Fibroblast of lung (primary cell): Measurements from ENCODE around the gene LOC101059915.
"Not testable (repeated sequence)": the region's sequence is repeated elsewhere in the genome, so short reads cannot be mapped to it uniquely, and the experiment has no call there.

Experiments used
- CTCF ChIP-seq, 2 donors: IDR thresholded peaks in 1 of 2; conservative IDR thresholded peaks in 1 of 2; 1 replicate in 1 of 2; 2 replicates in 1 of 2; pipeline ENCODE4 v1.5.1; 2011 to 2012; ENCODE audit warnings: low read length in 2 of 2, control low read depth in 1 of 2, inconsistent platforms in 1 of 2, low read depth in 1 of 2, mild to moderate bottlenecking in 1 of 2
- EZH2 ChIP-seq: IDR thresholded peaks from 2 replicates; pipeline ENCODE4 v1.5.1; 2012; ENCODE audit warnings: low read length, control low read depth, mild to moderate bottlenecking; ENCODE audit errors: missing control alignments

DNA sequence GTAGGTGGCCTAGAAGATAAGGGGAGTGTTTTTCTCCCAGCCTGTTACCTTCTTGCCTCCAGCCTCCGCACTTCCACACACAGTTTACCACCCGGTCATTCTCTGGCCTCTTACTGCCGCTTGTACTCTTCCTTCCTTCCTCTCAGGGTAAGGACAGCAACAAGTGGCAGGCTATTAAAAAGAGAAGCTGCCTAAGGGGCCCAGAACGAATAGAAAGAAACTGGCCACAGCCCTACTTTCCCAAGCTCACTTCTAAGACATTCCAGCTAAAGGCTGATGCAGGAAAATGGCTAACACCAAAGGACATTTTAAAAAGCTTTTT, 31.6 kb downstream of the LOC101059915 start:
- TF ChIP-seq CTCF (conservative IDR thresholded peaks at IDR 0.05 in 1 of 2, IDR thresholded peaks at IDR 0.05 in 1 of 2; ENCODE audit: low read depth in 1 of 2, low read length in 2 of 2); EZH2: not testable (repeated sequence)
